HG03432 (cell line): Measurements from ENCODE around the gene PCDHA7.
"Not testable (repeated sequence)": the region's sequence is repeated elsewhere in the genome, so short reads cannot be mapped to it uniquely, and the experiment has no call there.

Experiments used
- ATAC-seq: cut with Tn5 transposase; IDR thresholded peaks from one replicate; pipeline ENCODE4 v1.9.1; 2021; ENCODE audit warnings: mild to moderate bottlenecking, moderate library complexity; ENCODE audit not compliant: unreplicated experiment

PCDHA7 gene

GRCh38 chr5:140833993-140834392, at the start of gene PCDHA7:
Gene PCDHA7, plus strand, starts transcription at chr5:140834269. Its CDS starts 115 bp downstream, at chr5:140834384.
- ATAC-seq, result no peak

- no peak for ATAC-seq
Measured at GRCh38 chr5:140785905-140786686, 48.0 kb upstream of the PCDHA7 start, which contains the start of gene PCDHA1. Gene PCDHA1, plus strand, starts transcription at chr5:140786140.

DNA sequence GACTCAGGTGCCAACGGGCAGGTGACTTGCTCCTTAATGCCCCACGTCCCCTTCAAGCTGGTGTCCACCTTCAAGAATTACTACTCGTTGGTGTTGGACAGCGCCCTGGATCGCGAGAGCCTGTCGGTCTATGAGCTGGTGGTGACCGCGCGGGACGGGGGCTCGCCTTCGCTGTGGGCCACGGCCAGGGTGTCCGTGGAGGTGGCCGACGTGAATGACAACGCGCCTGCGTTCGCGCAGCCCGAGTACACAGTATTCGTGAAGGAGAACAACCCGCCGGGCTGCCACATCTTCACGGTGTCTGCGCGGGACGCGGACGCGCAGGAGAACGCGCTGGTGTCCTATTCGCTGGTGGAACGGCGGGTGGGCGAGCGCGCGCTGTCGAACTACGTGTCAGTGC, 46.6 kb upstream of the PCDHA7 start:
- ATAC-seq, result not testable (repeated sequence)

DNA sequence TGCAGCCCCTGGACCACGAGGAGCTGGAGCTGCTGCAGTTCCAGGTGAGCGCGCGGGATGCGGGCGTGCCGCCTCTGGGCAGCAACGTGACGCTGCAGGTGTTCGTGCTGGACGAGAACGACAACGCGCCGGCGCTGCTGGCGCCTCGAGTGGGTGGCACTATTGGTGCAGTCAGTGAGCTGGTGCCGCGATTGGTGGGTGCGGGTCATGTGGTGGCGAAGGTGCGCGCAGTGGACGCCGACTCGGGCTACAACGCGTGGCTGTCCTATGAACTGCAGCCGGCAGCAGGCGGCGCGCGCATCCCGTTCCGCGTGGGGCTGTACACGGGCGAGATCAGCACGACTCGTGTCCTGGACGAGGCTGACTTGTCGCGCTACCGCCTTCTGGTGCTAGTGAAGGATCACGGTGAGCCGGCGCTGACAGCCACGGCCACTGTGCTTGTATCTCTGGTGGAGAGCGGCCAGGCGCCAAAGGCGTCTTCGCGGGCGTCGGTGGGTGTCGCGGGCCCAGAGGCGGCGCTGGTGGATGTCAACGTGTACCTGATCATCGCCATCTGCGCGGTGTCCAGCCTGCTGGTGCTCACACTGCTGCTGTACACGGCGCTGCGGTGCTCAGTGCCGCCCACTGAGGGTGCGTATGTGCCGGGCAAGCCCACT, 46.1 kb upstream of the PCDHA7 start:
- ATAC-seq, result not testable (repeated sequence)

- ATAC-seq, result no peak
Measured at GRCh38 chr5:140791089-140791488, 43.0 kb upstream of the PCDHA7 start.

- ATAC-seq, result no peak
Measured at GRCh38 chr5:140794595-140795258, 39.3 kb upstream of the PCDHA7 start, which contains the start of gene PCDHA2. Gene PCDHA2, plus strand, starts transcription at chr5:140794852.

DNA sequence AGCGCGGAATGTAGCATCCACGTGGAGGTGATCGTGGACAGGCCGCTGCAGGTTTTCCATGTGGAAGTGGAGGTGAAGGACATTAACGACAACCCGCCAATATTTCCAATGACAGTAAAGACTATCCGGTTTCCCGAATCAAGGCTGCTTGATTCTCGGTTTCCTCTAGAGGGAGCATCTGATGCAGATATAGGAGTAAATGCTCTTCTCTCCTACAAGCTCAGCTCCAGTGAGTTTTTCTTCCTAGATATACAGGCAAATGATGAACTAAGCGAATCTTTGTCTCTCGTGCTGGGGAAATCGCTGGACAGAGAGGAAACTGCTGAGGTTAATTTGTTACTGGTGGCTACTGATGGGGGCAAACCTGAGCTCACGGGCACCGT, 38.8 kb upstream of the PCDHA7 start:
- ATAC-seq, result no peak

GRCh38 chr5:140796072-140796717, 37.9 kb upstream of the PCDHA7 start:
- not testable (repeated sequence) for ATAC-seq

- no peak for ATAC-seq
Measured at GRCh38 chr5:140796718-140797095, 37.4 kb upstream of the PCDHA7 start.

- ATAC-seq, result no peak
Measured at GRCh38 chr5:140800816-140801493, 33.1 kb upstream of the PCDHA7 start, which contains the start of gene PCDHA3. Gene PCDHA3, plus strand, starts transcription at chr5:140801057.

- ATAC-seq, result no peak
Measured at GRCh38 chr5:140801494-140801841, 32.6 kb upstream of the PCDHA7 start.

DNA sequence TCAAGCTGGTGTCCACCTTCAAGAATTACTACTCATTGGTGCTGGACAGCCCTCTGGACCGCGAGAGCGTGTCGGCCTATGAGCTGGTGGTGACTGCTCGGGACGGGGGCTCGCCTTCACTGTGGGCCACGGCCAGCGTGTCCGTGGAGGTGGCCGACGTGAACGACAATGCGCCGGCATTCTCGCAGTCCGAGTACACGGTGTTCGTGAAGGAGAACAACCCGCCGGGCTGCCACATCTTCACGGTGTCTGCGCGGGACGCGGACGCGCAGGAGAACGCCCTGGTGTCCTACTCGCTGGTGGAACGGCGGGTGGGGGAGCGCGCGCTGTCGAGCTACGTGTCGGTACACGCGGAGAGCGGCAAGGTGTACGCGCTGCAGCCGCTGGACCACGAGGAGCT, 31.7 kb upstream of the PCDHA7 start:
- ATAC-seq, result not testable (repeated sequence)

DNA sequence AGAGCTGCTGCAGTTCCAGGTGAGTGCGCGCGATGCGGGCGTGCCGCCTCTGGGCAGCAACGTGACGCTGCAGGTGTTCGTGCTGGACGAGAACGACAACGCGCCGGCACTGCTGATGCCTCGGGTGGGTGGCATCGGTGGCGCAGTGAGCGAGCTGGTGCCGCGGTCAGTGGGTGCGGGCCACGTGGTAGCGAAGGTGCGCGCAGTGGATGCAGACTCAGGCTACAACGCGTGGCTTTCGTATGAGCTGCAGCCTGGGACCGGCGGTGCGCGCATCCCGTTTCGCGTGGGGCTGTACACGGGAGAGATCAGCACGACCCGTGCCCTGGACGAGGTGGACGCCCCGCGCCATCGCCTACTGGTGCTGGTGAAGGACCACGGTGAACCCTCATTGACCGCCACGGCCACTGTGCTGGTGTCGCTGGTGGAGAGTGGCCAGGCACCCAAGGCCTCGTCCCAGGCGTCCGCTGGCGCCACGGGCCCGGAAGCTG, 31.2 kb upstream of the PCDHA7 start:
- ATAC-seq, result no peak

- no peak for ATAC-seq
Measured at GRCh38 chr5:140806834-140807775, 27.0 kb upstream of the PCDHA7 start, which contains the start of gene PCDHA4. Gene PCDHA4, plus strand, starts transcription at chr5:140807068.

DNA sequence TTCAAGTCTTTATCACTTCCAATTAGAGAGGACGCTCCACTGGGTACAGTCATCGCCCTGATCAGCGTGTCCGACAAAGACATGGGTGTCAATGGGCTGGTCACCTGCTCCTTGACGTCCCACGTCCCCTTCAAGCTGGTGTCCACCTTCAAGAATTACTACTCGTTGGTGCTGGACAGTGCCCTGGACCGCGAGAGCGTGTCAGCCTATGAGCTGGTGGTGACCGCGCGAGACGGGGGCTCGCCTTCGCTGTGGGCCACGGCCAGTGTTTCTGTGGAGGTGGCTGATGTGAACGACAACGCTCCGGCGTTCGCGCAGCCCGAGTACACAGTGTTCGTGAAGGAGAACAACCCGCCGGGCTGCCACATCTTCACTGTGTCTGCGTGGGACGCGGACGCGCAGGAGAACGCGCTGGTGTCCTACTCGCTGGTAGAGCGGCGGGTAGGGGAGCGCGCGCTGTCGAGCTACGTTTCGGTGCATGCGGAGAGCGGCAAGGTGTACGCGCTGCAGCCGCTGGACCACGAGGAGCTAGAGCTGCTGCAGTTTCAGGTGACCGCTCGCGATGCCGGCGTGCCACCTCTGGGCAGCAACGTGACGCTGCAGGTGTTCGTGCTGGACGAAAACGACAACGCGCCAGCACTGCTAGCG, 25.7 kb upstream of the PCDHA7 start:
- not testable (repeated sequence) for ATAC-seq

GRCh38 chr5:140808889-140809291, 25.2 kb upstream of the PCDHA7 start:
- ATAC-seq, result no peak

- no peak for ATAC-seq
Measured at GRCh38 chr5:140821375-140822280, 12.4 kb upstream of the PCDHA7 start, which contains the start of gene PCDHA5. Gene PCDHA5, plus strand, starts transcription at chr5:140821613.

DNA sequence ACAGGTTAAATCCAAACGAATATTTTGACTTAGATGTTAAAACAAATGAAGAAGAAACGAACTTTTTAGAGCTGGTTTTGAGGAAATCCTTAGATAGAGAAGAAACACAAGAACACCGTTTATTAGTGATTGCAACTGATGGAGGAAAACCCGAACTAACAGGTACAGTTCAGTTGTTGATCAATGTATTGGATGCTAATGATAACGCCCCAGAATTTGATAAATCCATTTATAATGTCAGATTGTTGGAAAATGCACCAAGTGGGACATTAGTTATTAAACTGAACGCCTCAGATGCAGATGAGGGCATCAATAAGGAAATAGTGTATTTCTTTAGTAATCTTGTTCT, 11.8 kb upstream of the PCDHA7 start:
- no peak for ATAC-seq
